ENCODE measurements around the gene EEFSEC.

DNA sequence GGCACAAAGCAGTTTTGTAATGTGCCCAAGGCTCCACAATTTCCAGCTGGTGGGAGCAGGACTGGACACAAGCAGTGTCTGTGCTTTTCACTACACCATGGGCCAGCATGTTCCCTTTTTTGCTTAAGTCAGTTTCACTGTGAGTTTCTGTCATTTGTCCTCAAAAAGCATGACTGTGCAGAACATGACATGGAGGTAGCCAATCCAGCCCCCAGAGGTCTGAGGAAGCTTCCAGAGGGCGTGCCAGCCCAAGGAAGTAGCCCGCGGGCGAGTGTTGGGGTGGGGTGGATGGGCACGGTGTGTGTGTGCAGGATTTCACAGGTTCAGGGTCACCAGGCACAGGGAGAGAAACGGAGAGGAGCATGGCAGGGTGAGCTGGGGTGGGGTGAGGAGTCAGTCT, 8.0 kb upstream of the EEFSEC start:
- no peak for TF ChIP-seq CTCF (IDR thresholded peaks at IDR 0.05)
- TF ChIP-seq ZFX (IDR thresholded peaks at IDR 0.05; ENCODE audit: borderline replicate concordance), result no peak
